GM18499 (cell line): ENCODE data around the gene ZNF577.

ENCODE experiments used
- ATAC-seq: cut with Tn5 transposase; IDR thresholded peaks from one replicate; pipeline ENCODE4 v1.9.1; 2021; ENCODE audit warnings: moderate number of reproducible peaks; ENCODE audit not compliant: insufficient read depth, unreplicated experiment

ZNF577 gene

GRCh38 chr19:51882518-51882917 is 5.2 kb downstream of the ZNF577 start:
- no peak for ATAC-seq

DNA sequence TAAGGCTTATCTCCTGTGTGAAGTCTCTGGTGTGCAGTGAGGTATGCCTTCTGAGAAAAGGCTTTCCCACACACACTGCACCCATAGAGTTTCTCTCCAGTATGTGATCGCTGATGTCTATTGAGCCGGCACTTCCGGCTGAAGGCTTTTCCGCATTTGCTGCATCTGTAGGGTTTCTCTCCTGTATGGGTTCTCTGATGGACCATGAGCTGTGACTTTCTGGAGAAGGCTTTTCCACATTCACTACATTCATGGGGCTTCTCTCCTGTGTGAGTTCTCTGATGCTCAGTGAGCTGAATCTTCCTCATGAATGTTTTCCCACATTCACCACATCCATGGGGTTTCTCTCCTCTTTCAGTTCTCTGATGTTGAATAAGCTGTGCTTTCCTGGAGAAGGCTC is 14.7 kb downstream of the ZNF577 start:
- ATAC-seq: no peak

DNA sequence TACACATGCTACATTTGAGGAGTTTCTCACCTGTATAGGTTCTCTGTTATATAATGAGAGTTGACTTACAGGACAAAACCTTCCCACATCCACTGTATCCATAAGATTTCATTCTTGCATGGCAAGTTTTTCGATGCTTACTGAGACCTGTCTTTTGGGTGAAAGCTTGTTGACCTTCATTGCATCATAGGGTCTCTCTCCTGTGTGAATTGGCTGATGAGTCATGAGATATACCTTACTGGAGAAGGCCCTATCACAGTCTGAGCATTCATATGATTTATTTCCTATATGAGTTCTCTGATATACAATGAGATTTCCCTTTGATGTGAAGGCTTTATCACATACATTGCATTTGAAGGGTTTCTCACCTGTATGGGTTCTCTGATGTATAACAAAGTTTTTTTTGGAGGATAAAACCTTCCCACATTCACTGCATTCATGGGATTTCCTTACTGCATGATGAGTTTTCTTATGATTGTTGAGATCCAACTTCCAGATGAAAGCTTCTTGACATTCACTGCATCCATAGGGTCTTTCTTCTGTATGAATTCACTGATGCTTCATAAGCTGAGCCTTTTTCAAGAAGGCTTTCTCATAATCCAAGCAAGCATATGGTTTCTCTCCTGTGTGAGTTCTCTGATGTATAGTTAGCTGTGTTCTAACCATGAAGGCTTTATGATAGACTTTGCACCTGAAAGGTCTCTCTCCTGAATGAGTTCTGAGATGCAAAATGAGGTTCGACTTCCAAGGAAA is 25.7 kb downstream of the ZNF577 start:
- no peak for ATAC-seq

- no peak for ATAC-seq
Measured at GRCh38 chr19:51837145-51837544, 50.6 kb downstream of the ZNF577 start.

- ATAC-seq: no peak
Measured at GRCh38 chr19:51830274-51830673, 57.5 kb downstream of the ZNF577 start.

DNA sequence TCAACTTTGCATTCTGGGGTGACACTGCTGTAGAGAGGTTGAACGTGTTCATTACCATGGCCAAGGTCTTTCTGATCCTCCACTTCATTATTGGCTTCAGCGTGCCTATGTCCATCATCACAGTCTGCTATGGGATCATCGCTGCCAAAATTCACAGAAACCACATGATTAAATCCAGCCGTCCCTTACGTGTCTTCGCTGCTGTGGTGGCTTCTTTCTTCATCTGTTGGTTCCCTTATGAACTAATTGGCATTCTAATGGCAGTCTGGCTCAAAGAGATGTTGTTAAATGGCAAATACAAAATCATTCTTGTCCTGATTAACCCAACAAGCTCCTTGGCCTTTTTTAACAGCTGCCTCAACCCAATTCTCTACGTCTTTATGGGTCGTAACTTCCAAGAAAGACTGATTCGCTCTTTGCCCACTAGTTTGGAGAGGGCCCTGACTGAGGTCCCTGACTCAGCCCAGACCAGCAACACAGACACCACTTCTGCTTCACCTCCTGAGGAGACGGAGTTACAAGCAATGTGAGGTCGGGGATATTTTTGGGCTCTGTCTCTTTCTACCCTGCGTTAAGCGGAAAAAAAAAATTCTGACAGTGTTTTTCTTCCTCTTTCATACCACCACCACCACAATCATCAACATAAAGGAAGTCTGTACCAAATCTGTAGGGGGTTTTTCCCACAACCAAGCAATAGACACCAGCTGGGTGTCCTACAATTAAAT is 63.3 kb downstream of the ZNF577 start:
- no peak for ATAC-seq

DNA sequence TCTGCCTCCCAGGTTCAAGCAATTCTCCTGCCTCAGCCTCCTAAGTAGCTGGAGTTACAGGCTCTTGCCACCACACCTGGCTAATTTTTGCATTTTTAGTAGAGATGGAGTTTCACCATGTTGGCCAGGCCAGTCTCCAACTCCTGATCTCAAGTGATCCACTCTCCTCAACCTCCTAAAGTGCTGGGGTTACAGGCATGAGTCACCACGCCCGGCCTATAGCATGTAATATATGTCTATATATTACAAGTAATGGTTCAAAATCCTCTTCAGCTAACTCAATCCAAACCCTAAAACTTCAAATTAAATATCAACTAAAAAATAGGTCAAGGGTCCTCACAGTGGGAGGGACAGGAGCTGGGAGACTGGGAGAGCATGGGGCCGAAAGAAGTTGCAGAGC is 64.8 kb downstream of the ZNF577 start:
- no peak for ATAC-seq

- ATAC-seq: no peak
Measured at GRCh38 chr19:51822325-51822724, 65.4 kb downstream of the ZNF577 start.

DNA sequence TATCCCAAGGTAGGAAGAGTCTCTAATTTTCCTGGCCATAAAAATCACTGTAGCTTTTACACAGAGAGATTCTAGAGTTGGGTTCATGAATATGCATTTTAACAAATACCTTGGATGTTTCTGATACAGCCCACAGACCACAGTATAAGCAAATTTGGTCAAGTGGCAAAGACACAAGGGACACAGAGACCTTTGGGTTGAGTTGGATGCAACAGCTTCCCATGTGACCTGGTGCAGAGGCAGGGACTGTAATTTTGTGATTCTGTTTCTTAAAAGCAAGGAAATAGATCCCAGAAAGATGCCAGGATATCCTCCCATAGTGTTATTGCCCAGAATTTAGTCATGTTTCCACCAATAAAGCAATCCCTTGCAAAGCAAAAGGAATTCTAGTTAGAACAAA is 65.8 kb downstream of the ZNF577 start:
- no peak for ATAC-seq

DNA sequence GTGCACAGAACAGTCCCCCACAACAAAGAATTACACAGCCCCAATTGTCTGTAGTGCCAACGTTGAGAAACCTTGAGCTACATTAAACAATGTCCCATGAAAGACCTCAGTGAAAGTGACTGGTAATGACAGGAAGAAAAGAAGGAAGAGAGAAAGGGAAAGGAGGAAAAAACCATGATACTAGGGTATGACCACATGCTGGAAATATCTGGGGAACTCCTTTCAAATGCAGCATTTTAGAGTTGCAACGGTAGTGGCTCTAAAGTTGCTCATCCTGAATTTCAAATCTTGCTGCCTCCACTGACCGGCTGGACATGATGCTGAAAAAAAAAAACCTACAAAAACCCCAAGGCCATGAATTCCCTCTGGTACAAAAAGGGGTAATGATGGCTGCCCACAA is 66.3 kb downstream of the ZNF577 start:
- ATAC-seq: no peak
